ENCODE data around the gene NUP93.

NUP93 gene

GRCh38 chr16:56835320-56835719, 105.4 kb downstream of the NUP93 start:
- Histone ChIP-seq H3K36me3 (ENCODE audit: insufficient read depth, low read length) (peaks cover 89% of the 10 kb centered on the region), H3K27ac (ENCODE audit: low read length) (no peak overlapping the region), H3K79me2 (ENCODE audit: insufficient read depth, low read length) (no peaks in the 10 kb centered on the region), H3K4me1 (ENCODE audit: insufficient read depth, low read length) (no peaks in the 10 kb centered on the region), H4K20me1 (ENCODE audit: insufficient read depth, low read length) (no peaks in the 10 kb centered on the region), H3K4me2 (ENCODE audit: insufficient read depth, low read length) (no peak overlapping the region), H3K9me3 (ENCODE audit: insufficient read depth, low read length, severe bottlenecking) (no peaks in the 10 kb centered on the region), H3K4me3 (ENCODE audit: low read depth in 1 of 2, low read length in 2 of 2) (no peak overlapping the region), H2AFZ (ENCODE audit: low read depth, low read length) (no peak overlapping the region), H3K9ac (ENCODE audit: low read depth, low read length) (no peak overlapping the region), H3K27me3 (ENCODE audit: insufficient read depth, low read length, poor library complexity) (no peaks in the 10 kb centered on the region)
- TF ChIP-seq CTCF (IDR thresholded peaks at IDR 0.05; ENCODE audit: borderline replicate concordance, extremely low read depth, low read length, poor library complexity, severe bottlenecking): no peak
- no peak for ATAC-seq (ENCODE audit: insufficient read depth, low read depth)
- DNase-seq: no peak

DNA sequence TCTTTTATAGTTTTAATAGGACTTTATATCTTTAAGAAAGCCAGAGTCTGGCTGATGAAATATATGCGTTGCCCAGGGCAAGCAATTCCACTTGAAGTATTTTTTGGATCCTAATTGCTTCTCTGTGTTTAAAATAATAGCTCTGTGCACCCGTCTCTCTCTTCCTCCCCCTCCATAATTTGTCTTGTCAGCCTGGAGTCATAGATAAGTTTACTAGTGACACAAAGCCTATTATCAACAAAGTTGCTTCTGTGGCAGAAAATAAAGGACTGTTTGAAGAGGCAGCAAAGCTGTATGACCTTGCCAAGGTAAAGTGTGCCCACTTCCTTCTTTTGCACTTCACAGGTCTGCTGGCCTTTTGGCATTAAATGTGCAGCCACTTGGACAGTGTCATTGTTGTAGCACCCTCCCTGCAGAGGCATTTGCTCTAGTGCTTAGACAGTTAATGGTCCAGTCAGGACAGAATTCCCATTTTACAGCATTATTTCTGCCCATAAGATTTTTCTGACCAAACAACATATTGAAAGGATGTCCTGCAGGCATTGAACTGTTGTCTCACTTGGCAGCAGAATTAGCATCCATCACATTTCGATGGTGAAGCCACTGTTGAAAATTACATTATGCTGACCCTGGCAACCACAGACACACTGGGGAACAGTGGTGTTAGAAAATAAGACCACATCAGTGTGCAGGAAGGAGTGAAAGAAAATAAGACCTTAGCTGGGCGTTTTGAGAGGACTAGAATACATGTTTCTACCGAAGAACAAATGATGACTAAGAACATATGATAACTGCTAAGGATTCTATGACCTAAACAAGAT, 106.7 kb downstream of the NUP93 start:
- Histone ChIP-seq H3K27me3 (ENCODE audit: insufficient read depth, low read length, poor library complexity) (no peaks in the 10 kb centered on the region), H3K36me3 (ENCODE audit: insufficient read depth, low read length) (peaks cover 88% of the 10 kb centered on the region), H4K20me1 (ENCODE audit: insufficient read depth, low read length) (no peaks in the 10 kb centered on the region), H3K4me3 (ENCODE audit: low read depth in 1 of 2, low read length in 2 of 2) (no peak overlapping the region), H3K27ac (ENCODE audit: low read length) (no peak overlapping the region), H3K4me2 (ENCODE audit: insufficient read depth, low read length) (no peak overlapping the region), H2AFZ (ENCODE audit: low read depth, low read length) (no peak overlapping the region), H3K79me2 (ENCODE audit: insufficient read depth, low read length) (no peaks in the 10 kb centered on the region), H3K4me1 (ENCODE audit: insufficient read depth, low read length) (no peaks in the 10 kb centered on the region), H3K9ac (ENCODE audit: low read depth, low read length) (no peak overlapping the region), H3K9me3 (ENCODE audit: insufficient read depth, low read length, severe bottlenecking) (no peaks in the 10 kb centered on the region)
- TF ChIP-seq EZH2 (IDR thresholded peaks at IDR 0.05; ENCODE audit: borderline replicate concordance, low read depth, low read length, severe bottlenecking) (no peak), CTCF (IDR thresholded peaks at IDR 0.05; ENCODE audit: borderline replicate concordance, extremely low read depth, low read length, poor library complexity, severe bottlenecking) (no peak)
- ATAC-seq (ENCODE audit: insufficient read depth, low read depth): no peak
- no peak for DNase-seq

DNA sequence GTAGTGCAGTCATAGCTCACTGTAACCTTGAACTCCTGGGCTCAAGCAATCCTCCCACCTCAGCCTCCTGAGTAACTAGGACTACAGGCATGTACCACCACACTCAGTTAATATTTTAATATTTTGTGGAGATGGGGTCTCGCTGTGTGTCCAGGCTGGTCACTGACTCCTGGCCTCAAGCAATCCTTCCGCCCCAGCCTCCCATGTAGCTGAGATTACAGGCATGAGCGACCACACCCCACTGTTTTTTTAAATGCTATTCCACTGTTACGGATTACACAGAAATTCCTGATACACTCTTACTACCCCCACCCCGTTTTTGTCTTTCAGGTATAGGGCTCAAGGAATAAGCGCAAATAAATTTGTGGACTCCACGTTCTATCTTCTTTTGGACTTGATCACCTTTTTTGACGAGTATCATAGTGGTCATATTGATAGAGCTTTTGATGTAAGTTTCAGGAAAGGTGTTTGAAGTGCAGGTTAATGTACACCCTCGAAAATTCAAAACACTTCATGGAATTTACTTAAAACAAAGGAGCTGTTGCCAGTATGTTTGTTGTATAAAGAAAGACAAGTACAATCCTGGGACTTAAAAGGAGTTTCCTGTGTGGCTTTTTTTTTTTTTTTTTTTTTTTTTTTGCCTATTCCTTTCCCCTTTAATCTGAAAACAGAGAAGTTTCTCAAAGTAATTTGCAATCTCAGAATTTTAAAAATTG, 108.9 kb downstream of the NUP93 start:
- TF ChIP-seq EZH2 (IDR thresholded peaks at IDR 0.05; ENCODE audit: borderline replicate concordance, low read depth, low read length, severe bottlenecking) (no peak), CTCF (IDR thresholded peaks at IDR 0.05; ENCODE audit: borderline replicate concordance, extremely low read depth, low read length, poor library complexity, severe bottlenecking) (no peak)
- H3K4me1 ChIP-seq (ENCODE audit: insufficient read depth, low read length): no peaks in the 10 kb centered on the region
- no peak overlapping the region for H3K27ac ChIP-seq (ENCODE audit: low read length)
- DNase-seq (no peak), ATAC-seq (ENCODE audit: insufficient read depth, low read depth) (no peak)
- H3K4me2 ChIP-seq (ENCODE audit: insufficient read depth, low read length): no peak overlapping the region
- H3K4me3 ChIP-seq (ENCODE audit: low read depth in 1 of 2, low read length in 2 of 2): no peak overlapping the region
- H3K36me3 ChIP-seq (ENCODE audit: insufficient read depth, low read length): peaks cover 88% of the 10 kb centered on the region
- no peaks in the 10 kb centered on the region for H3K9me3 ChIP-seq (ENCODE audit: insufficient read depth, low read length, severe bottlenecking)
- H3K27me3 ChIP-seq (ENCODE audit: insufficient read depth, low read length, poor library complexity): no peaks in the 10 kb centered on the region
- H2AFZ ChIP-seq (ENCODE audit: low read depth, low read length): no peak overlapping the region
- no peak overlapping the region for H3K9ac ChIP-seq (ENCODE audit: low read depth, low read length)
- no peaks in the 10 kb centered on the region for H4K20me1 ChIP-seq (ENCODE audit: insufficient read depth, low read length)
- no peaks in the 10 kb centered on the region for H3K79me2 ChIP-seq (ENCODE audit: insufficient read depth, low read length)

Data from DND-41 (cell line).